NCI-H1092 (cell line): ENCODE data around the gene BRCA2.
A peak's percentile ranks its signal among the peaks of the same experiment; 100 is the strongest.

Experiments used
- DNase-seq: peaks from one replicate; lab custom pipeline; 2025; lab: John Stamatoyannopoulos, UW

BRCA2 gene

GRCh38 chr13:32315238-32316027, at the start of gene BRCA2, which contains the start of gene ZAR1L:
BRCA2 (plus strand) TSS chr13:32315508; CDS start chr13:32316461, 953 bp downstream.
ZAR1L (minus strand) TSS chr13:32315363; CDS start chr13:32311925, 3,438 bp downstream.
- DNase-seq: peak; percentile 68

GRCh38 chr13:32265726-32266125, 49.6 kb upstream of the BRCA2 start:
- DNase-seq: no peak

- no peak for DNase-seq
These were observed 49.2 kb upstream of the BRCA2 start for GRCh38 chr13:32266130-32266529.

GRCh38 chr13:32267836-32268439, 47.4 kb upstream of the BRCA2 start:
- no peak for DNase-seq

- DNase-seq: no peak
These were observed 43.2 kb upstream of the BRCA2 start for GRCh38 chr13:32272021-32272683.

- DNase-seq: no peak
These were observed 37.5 kb upstream of the BRCA2 start for GRCh38 chr13:32277839-32278238.

GRCh38 chr13:32278426-32278825, 36.9 kb upstream of the BRCA2 start:
- no peak for DNase-seq

- DNase-seq: no peak
These were observed 34.2 kb upstream of the BRCA2 start for GRCh38 chr13:32281096-32281495.

GRCh38 chr13:32282096-32282711, 33.1 kb upstream of the BRCA2 start:
- no peak for DNase-seq

- DNase-seq: no peak
These were observed 30.2 kb upstream of the BRCA2 start for GRCh38 chr13:32284927-32285632.

GRCh38 chr13:32285633-32285965, 29.7 kb upstream of the BRCA2 start:
- no peak for DNase-seq

- DNase-seq: no peak
These were observed 18.1 kb upstream of the BRCA2 start for GRCh38 chr13:32297206-32297605.

GRCh38 chr13:32298695-32299094, 16.6 kb upstream of the BRCA2 start:
- DNase-seq: no peak

- DNase-seq: no peak
These were observed 15.4 kb upstream of the BRCA2 start for GRCh38 chr13:32299893-32300292.

- DNase-seq: no peak
These were observed 14.9 kb upstream of the BRCA2 start for GRCh38 chr13:32300406-32300805.

- DNase-seq: no peak
These were observed 14.4 kb upstream of the BRCA2 start for GRCh38 chr13:32300920-32301319.

- DNase-seq: no peak
These were observed 12.8 kb upstream of the BRCA2 start for GRCh38 chr13:32302461-32302860.

- no peak for DNase-seq
These were observed 9.7 kb upstream of the BRCA2 start for GRCh38 chr13:32305646-32306045.

- no peak for DNase-seq
These were observed 5.8 kb upstream of the BRCA2 start for GRCh38 chr13:32309312-32310133.

GRCh38 chr13:32310134-32310706, 5.1 kb upstream of the BRCA2 start:
- peak; percentile 2 for DNase-seq
